ENCODE measurements around the gene SPDEF. TPM values are rescaled to one million over a fixed set of nuclear protein-coding genes. Genes with fewer than 3 reads are reported as not detected.

Gene SPDEF
- total RNA-seq, 1 donor from 2014 or later = 1.6 TPM

DNA sequence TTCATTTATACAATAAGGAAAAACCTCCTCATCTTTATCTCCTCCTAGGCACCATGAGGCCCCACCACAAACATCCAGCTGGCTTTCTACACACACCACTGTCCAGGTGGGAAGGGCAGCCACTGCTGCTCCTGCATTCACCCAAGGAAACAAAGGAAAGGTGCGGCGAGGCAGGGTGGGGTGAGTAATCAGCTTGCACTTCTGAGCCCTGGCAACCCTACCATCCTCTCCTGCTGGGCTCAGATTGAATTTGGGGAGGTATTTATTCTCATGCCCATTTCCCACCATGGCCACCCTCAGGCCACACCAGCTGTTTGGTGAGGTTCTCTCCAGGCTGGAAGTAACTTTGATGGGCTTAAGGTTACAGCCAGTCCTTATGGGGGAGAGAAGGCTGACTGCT is 31.2 kb upstream of the SPDEF start:
- DNase-seq (ENCODE audit: extremely low spot score, unreplicated experiment) = no peak
- Mint-ChIP-seq H3K27ac (no peak overlapping the region), H3K27me3 (no peaks in the 10 kb centered on the region), H3K36me3 (peaks cover 3% of the 10 kb centered on the region), H3K4me1 (ENCODE audit: unreplicated experiment) (peaks cover 8% of the 10 kb centered on the region), H3K4me3 (no peak overlapping the region), H3K9me3 (no peaks in the 10 kb centered on the region)
- TF ChIP-seq, protein P1, sequence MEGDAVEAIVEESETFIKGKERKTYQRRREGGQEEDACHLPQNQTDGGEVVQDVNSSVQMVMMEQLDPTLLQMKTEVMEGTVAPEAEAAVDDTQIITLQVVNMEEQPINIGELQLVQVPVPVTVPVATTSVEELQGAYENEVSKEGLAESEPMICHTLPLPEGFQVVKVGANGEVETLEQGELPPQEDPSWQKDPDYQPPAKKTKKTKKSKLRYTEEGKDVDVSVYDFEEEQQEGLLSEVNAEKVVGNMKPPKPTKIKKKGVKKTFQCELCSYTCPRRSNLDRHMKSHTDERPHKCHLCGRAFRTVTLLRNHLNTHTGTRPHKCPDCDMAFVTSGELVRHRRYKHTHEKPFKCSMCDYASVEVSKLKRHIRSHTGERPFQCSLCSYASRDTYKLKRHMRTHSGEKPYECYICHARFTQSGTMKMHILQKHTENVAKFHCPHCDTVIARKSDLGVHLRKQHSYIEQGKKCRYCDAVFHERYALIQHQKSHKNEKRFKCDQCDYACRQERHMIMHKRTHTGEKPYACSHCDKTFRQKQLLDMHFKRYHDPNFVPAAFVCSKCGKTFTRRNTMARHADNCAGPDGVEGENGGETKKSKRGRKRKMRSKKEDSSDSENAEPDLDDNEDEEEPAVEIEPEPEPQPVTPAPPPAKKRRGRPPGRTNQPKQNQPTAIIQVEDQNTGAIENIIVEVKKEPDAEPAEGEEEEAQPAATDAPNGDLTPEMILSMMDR (conservative IDR thresholded peaks at IDR 0.05) = no peak

DNA sequence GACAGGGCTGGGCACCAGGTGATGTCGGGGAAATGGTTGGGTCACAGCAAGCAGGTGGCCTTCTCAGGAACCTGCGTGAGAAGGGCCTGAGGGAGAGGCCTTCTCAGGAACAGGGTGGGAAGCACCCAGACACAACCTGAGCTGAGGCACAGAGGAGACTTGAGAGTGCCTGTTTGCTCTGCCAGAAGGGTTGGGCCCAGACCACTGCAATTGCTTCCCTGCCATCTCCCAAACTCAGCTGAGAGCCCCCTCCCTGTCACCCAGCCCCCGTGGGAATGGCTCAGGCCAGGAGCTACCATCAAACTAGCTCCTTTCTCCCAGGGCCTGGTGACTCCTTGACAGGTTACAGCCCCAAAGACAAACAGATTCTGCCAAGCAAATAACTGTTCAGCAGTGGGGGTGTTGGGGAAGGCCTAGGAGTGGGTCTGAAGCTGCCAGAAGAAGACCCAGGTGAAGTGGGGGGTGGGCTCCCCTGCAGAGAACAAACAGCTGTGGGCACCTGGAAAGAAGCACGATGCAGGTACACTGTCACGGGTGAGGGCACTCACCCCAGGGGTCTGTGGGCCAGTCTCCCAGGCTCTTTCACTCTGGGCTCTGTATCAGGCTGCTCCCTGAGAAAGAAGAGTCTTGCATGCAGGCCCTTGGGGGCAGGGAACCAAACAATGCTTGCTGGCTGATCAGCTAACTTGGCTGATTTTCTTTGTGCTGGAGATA is 30.4 kb upstream of the SPDEF start:
- DNase-seq (ENCODE audit: extremely low spot score, unreplicated experiment) = no peak

DNA sequence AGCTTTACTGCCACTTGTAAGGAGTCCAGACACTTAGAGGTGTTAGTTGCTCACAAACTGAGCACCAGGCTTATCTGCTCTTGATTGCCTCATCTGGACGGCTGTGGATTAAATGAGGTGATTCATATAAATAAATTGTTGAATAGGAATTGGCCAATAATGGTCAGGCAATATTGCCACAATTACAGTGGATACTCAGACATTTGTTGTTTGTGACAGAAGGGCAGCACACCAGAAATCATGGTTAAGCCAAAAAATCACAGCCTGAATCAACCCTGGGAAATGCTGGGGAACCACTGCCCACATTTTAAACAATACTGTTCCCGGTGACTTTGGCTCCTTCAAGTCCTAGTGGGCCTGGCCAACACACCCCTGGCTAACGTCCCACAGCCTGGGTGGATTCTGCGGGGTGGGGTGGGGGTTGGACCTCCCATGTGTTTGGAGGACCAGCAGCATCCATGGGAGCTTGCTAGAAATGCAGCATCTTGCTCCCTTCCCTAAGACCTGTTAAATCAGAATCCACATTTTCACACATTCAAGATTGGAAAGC is 29.5 kb upstream of the SPDEF start:
- no peaks in the 10 kb centered on the region for H3K9me3 Mint-ChIP-seq
- no peak overlapping the region for H3K4me3 Mint-ChIP-seq
- TF ChIP-seq, protein P1 (conservative IDR thresholded peaks at IDR 0.05) = no peak
- peaks cover 3% of the 10 kb centered on the region for H3K36me3 Mint-ChIP-seq
- DNase-seq (ENCODE audit: extremely low spot score, unreplicated experiment) = no peak
- no peak overlapping the region for H3K27ac Mint-ChIP-seq
- H3K27me3 Mint-ChIP-seq = no peaks in the 10 kb centered on the region
- H3K4me1 Mint-ChIP-seq (ENCODE audit: unreplicated experiment) = peaks cover 8% of the 10 kb centered on the region

More for the DNA sequence above, 30.4 kb upstream of the SPDEF start:
- Mint-ChIP-seq H3K9me3 (no peaks in the 10 kb centered on the region), H3K27ac (no peak overlapping the region), H3K4me3 (no peak overlapping the region), H3K4me1 (ENCODE audit: unreplicated experiment) (peaks cover 8% of the 10 kb centered on the region), H3K36me3 (peaks cover 3% of the 10 kb centered on the region), H3K27me3 (no peaks in the 10 kb centered on the region)
- TF ChIP-seq, protein P1 (conservative IDR thresholded peaks at IDR 0.05) = no peak

DNA sequence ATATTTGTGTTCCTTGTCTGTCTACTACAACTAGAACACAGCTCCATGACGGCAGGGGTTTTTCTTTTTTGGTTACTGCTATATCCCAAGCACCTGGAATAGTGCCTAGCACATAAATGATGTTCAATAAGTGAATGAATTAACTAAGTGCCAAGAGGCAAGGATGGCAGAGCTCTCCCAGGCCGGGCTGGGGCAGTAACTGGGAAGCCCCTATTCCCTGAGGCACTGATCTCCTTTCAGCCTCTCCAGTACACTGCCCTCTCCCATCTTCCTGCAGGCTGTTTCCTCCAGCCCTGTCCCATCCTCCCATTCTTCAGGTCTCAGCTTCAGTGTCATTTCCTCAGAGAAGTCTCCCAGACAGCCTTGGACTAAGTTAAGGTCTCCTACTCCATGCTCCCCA is 29.0 kb upstream of the SPDEF start:
- Mint-ChIP-seq H3K4me3 (no peak overlapping the region), H3K4me1 (ENCODE audit: unreplicated experiment) (peaks cover 8% of the 10 kb centered on the region), H3K27me3 (no peaks in the 10 kb centered on the region), H3K36me3 (peaks cover 3% of the 10 kb centered on the region), H3K27ac (peak overlapping the region; percentile 52), H3K9me3 (no peaks in the 10 kb centered on the region)
- DNase-seq (ENCODE audit: extremely low spot score, unreplicated experiment) = no peak
- TF ChIP-seq, protein P1 (conservative IDR thresholded peaks at IDR 0.05) = no peak

DNA sequence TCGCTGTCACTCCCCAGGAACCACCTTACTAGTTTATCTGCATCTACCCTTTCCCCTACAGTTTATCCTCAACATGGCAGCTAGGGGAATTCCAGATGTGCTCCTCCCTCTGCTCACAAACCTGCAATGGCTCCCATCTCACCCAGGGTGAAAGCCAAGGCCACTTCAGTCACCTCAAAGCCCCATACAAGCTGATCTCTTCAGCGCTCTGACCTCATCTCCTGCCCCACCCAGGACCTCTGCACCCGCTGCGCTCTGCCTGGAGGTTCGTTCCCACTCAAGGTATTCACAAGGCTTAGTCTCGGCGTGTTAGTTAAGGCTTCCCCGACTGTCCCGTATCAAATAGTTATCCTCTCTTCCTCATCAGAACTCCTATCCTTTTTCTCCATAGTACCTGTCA is 28.6 kb upstream of the SPDEF start:
- no peaks in the 10 kb centered on the region for H3K27me3 Mint-ChIP-seq

More for the DNA sequence above, 28.6 kb upstream of the SPDEF start:
- H3K4me1 Mint-ChIP-seq (ENCODE audit: unreplicated experiment) = peaks cover 8% of the 10 kb centered on the region
- no peak for DNase-seq (ENCODE audit: extremely low spot score, unreplicated experiment)
- H3K4me3 Mint-ChIP-seq = no peak overlapping the region
- peak overlapping the region; percentile 52 for H3K27ac Mint-ChIP-seq
- no peaks in the 10 kb centered on the region for H3K9me3 Mint-ChIP-seq
- H3K36me3 Mint-ChIP-seq = peaks cover 3% of the 10 kb centered on the region
- TF ChIP-seq, protein P1 (conservative IDR thresholded peaks at IDR 0.05) = no peak

All from type B pancreatic cell (in vitro differentiated cells).